Esophagus squamous epithelium (tissue), 4 donors: ENCODE measurements around the gene MED26.

Source experiments
- POLR2A ChIP-seq, 4 donors: fragments of 450-650 bp; IDR thresholded peaks; one replicate each; pipeline ENCODE4 v1.6.1; 2017; ENCODE audit warnings: antibody characterized with exemption in 4 of 4, mild to moderate bottlenecking in 4 of 4, moderate library complexity in 3 of 4
- TF ChIP-seq, protein P1 (sequence below), 6 experiments: fragments of 450-650 bp in 4 of 6; fragments of 200-600 bp in 2 of 6; sonication (generic) in 2 of 6; IDR thresholded peaks; one replicate each; pipeline ENCODE4 v1.5.1; 2016 to 2019; ENCODE audit warnings: antibody characterized with exemption in 6 of 6, mild to moderate bottlenecking in 4 of 6, moderate library complexity in 4 of 6

DNA sequence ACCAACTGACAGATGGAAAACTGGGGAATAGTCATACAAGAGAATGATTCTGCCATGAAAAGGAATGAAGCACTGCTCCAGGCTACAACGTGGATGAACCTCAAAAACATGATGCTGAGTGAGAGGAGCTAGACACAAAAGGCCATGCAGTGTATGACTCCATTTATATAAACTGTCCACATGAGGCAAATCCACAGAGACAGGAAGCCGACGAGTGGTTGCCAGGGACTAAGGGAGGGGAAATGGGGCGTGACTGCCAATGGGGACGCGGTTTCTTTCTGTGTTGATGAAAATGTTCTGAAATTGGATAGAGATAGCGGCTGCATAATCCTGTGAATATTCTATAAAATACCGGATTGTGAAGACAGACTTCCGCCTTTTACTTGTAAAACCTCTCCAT, 21.7 kb upstream of the MED26 start:
- TF ChIP-seq, protein P1, sequence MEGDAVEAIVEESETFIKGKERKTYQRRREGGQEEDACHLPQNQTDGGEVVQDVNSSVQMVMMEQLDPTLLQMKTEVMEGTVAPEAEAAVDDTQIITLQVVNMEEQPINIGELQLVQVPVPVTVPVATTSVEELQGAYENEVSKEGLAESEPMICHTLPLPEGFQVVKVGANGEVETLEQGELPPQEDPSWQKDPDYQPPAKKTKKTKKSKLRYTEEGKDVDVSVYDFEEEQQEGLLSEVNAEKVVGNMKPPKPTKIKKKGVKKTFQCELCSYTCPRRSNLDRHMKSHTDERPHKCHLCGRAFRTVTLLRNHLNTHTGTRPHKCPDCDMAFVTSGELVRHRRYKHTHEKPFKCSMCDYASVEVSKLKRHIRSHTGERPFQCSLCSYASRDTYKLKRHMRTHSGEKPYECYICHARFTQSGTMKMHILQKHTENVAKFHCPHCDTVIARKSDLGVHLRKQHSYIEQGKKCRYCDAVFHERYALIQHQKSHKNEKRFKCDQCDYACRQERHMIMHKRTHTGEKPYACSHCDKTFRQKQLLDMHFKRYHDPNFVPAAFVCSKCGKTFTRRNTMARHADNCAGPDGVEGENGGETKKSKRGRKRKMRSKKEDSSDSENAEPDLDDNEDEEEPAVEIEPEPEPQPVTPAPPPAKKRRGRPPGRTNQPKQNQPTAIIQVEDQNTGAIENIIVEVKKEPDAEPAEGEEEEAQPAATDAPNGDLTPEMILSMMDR (IDR thresholded peaks at IDR 0.05), result no peak
- TF ChIP-seq POLR2A (IDR thresholded peaks at IDR 0.05), result no peak
